Osteocyte (in vitro differentiated cells): ENCODE results near the gene PNPLA1. TPM values are rescaled to one million over a fixed set of nuclear protein-coding genes. Genes with fewer than 3 reads are reported as not detected.

Experiments
- DNase-seq: peaks from one replicate; pipeline ENCODE4 v3.0.0; 2021; ENCODE audit warnings: mixed read lengths; ENCODE audit not compliant: unreplicated experiment; ENCODE audit errors: extremely low spot score
- H3K27ac Mint-ChIP-seq: one replicate; pipeline ENCODE4 v1.8.0; 2021; ENCODE audit warnings: mild to moderate bottlenecking, mixed read lengths; ENCODE audit not compliant: unreplicated experiment
- H3K27me3 Mint-ChIP-seq: one replicate; pipeline ENCODE4 v1.8.0; 2021; ENCODE audit warnings: mixed read lengths; ENCODE audit not compliant: unreplicated experiment
- H3K36me3 Mint-ChIP-seq: one replicate; pipeline ENCODE4 v1.8.0; 2021; ENCODE audit warnings: mixed read lengths; ENCODE audit not compliant: unreplicated experiment
- H3K4me1 Mint-ChIP-seq: one replicate; pipeline ENCODE4 v1.8.0; 2021; ENCODE audit warnings: mixed read lengths; ENCODE audit not compliant: unreplicated experiment
- H3K4me3 Mint-ChIP-seq: one replicate; pipeline ENCODE4 v1.8.0; 2021; ENCODE audit warnings: mild to moderate bottlenecking, moderate library complexity, mixed read lengths; ENCODE audit not compliant: unreplicated experiment
- H3K9me3 Mint-ChIP-seq: one replicate; pipeline ENCODE4 v1.8.0; 2021; ENCODE audit warnings: mixed read lengths; ENCODE audit not compliant: unreplicated experiment
- total RNA-seq: library from RNA; stranded (reverse); gene quantifications from 2 replicates; pipeline ENCODE4 v1.2.1, GENCODE V29; 2021
- TF ChIP-seq, protein P1 (sequence below): fragments of 200-600 bp; sonication (generic); IDR thresholded peaks from 2 replicates; pipeline ENCODE4 v1.5.0; 2021; ENCODE audit warnings: antibody characterized with exemption, mild to moderate bottlenecking, moderate library complexity

The PNPLA1 gene
- total RNA-seq, 1 donor from 2014 or later = not detected

DNA sequence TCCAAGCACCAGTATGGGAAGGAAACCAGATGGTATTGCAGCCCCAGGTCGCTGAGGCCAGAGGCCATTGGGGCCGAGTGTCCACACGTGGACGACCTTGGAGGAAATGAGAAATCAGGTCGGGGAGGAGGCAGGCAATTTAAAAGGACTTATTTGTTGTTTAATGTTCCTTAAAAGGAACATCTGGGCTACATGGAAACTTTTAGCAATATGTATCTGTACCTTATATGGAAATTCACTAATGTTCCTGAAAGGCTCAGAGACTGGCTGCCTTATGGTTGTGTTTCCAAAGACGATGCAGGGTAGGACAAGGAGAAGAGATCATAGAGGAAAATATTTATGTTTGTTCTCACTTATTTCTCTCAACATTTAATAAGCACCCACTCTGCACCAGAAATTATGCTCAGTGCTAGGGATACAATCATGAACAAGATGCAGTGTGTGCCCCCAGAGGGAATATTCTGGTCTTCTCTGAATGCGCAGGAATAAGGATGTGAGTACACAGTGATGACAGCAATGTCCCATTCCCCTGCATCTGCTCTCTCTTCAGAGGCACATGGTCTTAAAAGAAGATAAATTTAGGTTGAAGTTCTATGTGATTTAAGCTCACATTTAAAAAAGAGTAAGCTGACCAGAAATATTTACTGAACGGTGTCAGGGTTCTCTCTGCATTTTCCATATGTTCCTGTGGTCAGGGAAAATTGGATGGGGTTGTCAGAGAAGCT lies 63.5 kb downstream of the PNPLA1 start:
- H3K4me1 Mint-ChIP-seq = no peaks in the 10 kb centered on the region
- peaks cover 76% of the 10 kb centered on the region for H3K27me3 Mint-ChIP-seq
- TF ChIP-seq, protein P1, sequence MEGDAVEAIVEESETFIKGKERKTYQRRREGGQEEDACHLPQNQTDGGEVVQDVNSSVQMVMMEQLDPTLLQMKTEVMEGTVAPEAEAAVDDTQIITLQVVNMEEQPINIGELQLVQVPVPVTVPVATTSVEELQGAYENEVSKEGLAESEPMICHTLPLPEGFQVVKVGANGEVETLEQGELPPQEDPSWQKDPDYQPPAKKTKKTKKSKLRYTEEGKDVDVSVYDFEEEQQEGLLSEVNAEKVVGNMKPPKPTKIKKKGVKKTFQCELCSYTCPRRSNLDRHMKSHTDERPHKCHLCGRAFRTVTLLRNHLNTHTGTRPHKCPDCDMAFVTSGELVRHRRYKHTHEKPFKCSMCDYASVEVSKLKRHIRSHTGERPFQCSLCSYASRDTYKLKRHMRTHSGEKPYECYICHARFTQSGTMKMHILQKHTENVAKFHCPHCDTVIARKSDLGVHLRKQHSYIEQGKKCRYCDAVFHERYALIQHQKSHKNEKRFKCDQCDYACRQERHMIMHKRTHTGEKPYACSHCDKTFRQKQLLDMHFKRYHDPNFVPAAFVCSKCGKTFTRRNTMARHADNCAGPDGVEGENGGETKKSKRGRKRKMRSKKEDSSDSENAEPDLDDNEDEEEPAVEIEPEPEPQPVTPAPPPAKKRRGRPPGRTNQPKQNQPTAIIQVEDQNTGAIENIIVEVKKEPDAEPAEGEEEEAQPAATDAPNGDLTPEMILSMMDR = no peak
- H3K4me3 Mint-ChIP-seq = no peak overlapping the region
- H3K27ac Mint-ChIP-seq = no peak overlapping the region
- H3K36me3 Mint-ChIP-seq = no peaks in the 10 kb centered on the region
- no peaks in the 10 kb centered on the region for H3K9me3 Mint-ChIP-seq
- DNase-seq = no peak

DNA sequence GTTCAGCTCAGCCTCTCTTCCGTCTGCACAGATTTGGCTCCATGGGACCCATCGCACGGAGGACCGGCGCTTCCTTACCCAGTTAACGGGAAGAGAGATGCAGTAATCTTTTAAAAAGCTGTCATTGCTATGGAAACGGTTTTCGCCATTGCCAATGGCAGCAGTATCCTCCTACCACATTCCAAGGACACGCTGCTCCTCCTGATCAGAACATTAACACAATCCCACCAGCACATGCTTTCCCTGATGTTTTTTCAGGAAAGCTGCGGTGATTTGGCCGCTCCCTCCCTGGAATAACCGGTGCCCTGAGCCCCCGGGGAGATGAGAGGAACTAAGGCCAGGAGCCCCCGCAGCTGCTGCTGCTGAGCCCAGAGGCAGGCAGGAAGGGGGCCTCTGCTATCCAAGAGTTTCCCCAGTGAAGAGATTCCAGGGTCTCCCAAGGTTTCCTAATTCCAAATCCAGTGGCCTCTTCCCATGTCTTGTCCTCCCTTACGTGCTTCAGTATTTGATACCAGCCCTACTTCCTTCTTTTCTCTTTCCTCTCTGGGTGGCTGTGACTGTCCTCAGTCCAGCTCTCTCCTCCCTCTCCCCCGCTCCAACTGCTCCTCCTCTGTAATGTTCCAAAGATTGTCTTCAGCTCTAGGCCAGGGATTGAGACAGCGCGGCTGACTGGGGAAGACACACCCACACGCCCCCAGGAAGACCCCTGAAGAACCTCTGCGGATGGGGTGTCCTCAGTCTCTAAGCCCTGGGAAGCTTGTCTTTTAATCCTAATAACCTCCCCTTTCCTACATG lies 64.3 kb downstream of the PNPLA1 start:
- TF ChIP-seq, protein P1 = no peak
- Mint-ChIP-seq H3K36me3 (no peaks in the 10 kb centered on the region), H3K4me3 (no peak overlapping the region), H3K27ac (no peak overlapping the region), H3K4me1 (no peaks in the 10 kb centered on the region), H3K9me3 (no peaks in the 10 kb centered on the region), H3K27me3 (peaks cover 72% of the 10 kb centered on the region)
- no peak for DNase-seq

DNA sequence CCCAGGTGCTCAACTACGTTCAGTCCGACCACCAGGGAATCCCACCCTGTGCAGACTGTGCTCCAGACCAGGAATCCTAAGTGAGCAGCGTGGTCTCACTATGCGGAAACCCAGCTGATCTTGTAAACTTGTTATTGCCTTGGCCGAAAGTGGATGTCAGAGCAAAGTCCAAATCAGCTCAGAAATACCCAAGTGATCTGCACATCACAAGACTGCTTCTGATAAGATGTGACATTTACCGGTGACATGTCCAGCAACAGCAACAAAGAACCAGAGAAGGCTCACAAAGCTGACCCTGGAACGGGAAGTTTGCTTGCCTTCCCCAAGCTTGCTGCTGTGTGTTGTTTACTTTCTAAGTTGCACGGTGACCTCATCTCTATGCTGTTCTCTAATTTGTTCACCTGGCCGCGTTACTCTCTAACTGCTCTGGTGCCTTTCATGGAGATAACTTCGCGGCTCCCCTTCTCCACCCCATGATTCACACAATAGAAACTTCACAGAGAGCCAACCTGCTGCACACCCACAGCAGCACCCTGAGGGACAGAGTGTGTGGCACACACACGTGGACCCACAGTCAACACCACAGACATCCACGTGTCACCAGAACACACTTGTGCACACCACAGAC lies 65.1 kb downstream of the PNPLA1 start:
- TF ChIP-seq, protein P1 = no peak
- no peak overlapping the region for H3K27ac Mint-ChIP-seq
- H3K4me1 Mint-ChIP-seq = no peaks in the 10 kb centered on the region
- no peaks in the 10 kb centered on the region for H3K9me3 Mint-ChIP-seq
- H3K36me3 Mint-ChIP-seq = no peaks in the 10 kb centered on the region
- H3K4me3 Mint-ChIP-seq = no peak overlapping the region
- no peak for DNase-seq
- H3K27me3 Mint-ChIP-seq = peaks cover 73% of the 10 kb centered on the region

DNA sequence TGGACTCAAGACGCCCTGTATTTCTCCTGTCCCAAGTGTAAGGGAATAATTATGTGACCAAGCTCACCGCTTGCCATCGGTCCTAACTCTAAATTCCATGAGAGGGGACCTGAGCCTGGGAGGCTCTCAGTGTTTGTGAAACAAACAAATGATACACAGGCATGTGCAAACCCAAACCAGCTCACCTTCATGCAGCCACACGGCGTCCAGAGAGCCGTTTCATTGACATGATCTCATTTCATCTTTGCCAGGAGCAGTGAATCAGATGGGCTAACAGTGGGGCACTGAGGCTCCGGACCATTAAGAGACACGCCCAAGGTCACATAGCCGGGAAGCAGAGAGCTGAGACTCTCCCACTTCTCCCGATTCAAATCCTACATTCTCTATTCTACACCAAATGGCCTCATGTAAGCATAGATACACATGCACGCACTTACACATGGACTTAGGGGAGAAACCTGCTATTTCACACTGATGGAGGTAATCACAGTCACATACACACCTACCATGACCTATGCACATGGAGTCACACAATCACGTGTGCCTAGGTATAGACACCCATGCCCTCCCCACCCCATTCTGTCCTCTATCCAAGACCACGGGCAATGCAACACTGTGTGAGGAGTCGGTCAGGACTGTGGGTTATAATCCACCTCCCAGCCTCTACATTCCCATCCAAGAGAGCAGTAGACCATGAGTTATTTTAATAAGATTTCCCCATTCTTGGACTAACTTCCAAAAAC lies 65.8 kb downstream of the PNPLA1 start:
- peaks cover 80% of the 10 kb centered on the region for H3K27me3 Mint-ChIP-seq

More for the DNA sequence above, 65.8 kb downstream of the PNPLA1 start:
- H3K27ac Mint-ChIP-seq = no peak overlapping the region
- TF ChIP-seq, protein P1 = no peak
- H3K4me1 Mint-ChIP-seq = peaks cover 3% of the 10 kb centered on the region
- no peak for DNase-seq
- H3K36me3 Mint-ChIP-seq = no peaks in the 10 kb centered on the region
- H3K4me3 Mint-ChIP-seq = no peak overlapping the region
- H3K9me3 Mint-ChIP-seq = no peaks in the 10 kb centered on the region
